Choroid plexus epithelial cell (primary cell): ENCODE data around the gene PSMA7.
"Not testable (repeated sequence)": the region's sequence is repeated elsewhere in the genome, so short reads cannot be mapped to it uniquely, and the experiment has no call there.

Experiments
- DNase-seq: peaks from one replicate; pipeline ENCODE4 v3.0.0-alpha.2; 2010; ENCODE audit warnings: low read depth
- H3K4me3 ChIP-seq: 2 replicates; pipeline ENCODE4 v1.5.1; 2011; ENCODE audit warnings: low read depth, mild to moderate bottlenecking, control low read depth, low read length, moderate library complexity
- CTCF ChIP-seq: conservative IDR thresholded peaks from 2 replicates; pipeline ENCODE4 v1.5.1; 2011; ENCODE audit warnings: low read depth, mild to moderate bottlenecking, control low read depth, inconsistent platforms, low read length, moderate library complexity

PSMA7 gene

GRCh38 chr20:62118113-62119043, 24.8 kb downstream of the PSMA7 start:
- H3K4me3 ChIP-seq, result no peak overlapping the region
- no peak for DNase-seq
- no peak for TF ChIP-seq CTCF

DNA sequence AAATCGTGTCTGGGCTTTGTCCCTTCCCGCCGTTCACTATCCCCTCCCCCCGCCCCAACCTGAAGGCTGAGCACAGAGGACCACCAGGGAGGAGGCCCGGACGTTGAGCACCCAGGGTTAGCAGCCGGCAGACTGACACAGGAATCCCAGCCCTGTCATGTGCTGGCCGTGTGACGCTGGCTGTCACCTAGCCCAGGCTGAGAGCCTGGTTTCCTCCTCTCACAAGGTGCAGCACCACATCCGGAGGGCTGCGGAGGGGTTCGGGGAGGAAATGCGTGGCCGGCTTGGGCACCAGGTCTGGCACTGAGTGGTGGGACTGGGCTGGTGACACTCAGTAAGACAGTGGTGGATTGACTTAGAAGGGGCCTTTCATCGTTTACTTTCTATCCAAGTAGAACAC, 25.5 kb downstream of the PSMA7 start:
- DNase-seq, result no peak
- no peak for TF ChIP-seq CTCF
- no peak overlapping the region for H3K4me3 ChIP-seq

DNA sequence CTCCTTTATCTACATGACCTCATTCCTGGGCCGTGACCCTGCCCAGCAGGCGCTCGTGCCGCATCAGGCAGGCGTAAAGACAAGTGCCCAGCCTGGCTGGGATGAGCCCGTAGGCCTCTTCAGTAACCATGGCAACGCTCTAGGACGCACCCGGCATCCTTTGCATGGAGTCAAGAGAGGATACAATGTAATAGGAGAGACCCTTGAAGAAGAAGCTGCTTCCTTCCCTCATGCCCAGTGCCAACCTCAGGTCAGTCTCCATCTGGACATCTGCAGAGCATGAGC, 25.9 kb downstream of the PSMA7 start:
- no peak for DNase-seq
- no peak for TF ChIP-seq CTCF
- H3K4me3 ChIP-seq, result no peak overlapping the region

DNA sequence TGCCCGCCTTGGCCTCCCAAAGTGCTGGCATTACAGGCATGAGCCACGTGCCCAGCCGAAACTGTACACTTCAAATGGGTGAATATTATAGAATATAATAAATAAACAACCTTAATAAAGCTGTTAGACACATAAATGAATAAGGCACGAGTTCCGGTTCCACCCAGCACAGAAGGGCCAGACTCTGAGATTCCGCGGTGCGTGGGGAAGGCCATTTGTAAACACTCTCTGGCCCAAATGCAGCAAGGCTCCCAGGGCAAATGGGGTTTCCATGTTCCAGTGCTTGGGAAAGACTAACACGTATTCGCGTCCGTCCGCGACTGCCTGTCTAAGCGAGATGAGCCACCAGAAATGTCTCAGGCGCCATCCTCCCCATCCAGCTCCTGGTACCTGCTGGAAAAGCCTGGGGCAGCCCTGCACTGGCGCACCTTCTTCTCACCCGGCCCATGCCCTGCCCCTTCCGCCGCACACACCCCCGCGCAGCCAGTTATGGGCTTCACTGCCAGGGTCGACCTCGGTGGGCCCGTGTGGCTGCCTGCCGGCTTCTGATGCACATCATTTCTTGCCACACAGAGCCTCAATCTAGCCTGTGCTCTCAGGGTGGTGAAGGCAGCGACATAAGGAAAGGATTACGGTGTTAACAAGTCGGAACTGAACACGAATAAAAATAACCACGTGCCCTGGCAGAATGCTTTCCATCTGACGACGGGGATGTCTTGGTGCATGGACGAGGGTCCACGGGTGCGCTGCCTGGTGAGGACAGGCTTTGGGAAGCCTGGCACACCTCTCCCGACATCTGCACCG, 26.4 kb downstream of the PSMA7 start:
- TF ChIP-seq CTCF, result no peak
- DNase-seq, result no peak
- no peak overlapping the region for H3K4me3 ChIP-seq

GRCh38 chr20:62115800-62116407, 27.3 kb downstream of the PSMA7 start:
- not testable (repeated sequence) for H3K4me3 ChIP-seq, DNase-seq

- no peak for TF ChIP-seq CTCF
- DNase-seq, result no peak
- H3K4me3 ChIP-seq, result no peak overlapping the region
Measured at GRCh38 chr20:62114894-62115293, 28.3 kb downstream of the PSMA7 start.

DNA sequence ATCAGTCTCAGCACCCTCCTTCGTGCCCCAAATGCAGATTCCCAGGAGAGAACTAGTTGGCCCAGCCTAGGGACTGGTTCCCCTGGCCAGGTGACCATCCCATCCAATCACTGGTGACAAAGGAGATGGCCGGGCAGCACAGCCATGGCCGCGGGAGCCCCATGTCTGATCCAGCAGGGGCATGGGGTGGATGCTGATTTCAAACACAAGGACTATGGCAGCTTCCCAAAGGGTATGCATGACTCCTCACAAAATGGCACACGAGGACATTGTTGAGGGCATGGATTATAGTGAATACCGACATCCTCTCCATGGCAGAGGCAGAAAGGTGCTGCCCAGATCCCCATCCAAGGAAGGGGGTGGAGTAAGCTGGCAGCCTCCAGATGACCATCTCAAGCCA, 30.8 kb downstream of the PSMA7 start:
- DNase-seq, result no peak
- TF ChIP-seq CTCF, result no peak
- no peak overlapping the region for H3K4me3 ChIP-seq
